Caco-2 (cell line): ENCODE measurements around the gene ARHGAP29. TPM values are rescaled to one million over a fixed set of nuclear protein-coding genes. Genes with fewer than 3 reads are reported as not detected.

Experiments
- BruUV-seq: library from RNA; stranded (reverse); fragments of 400-500 nt; replicated peaks from 2 replicates; lab custom pipeline; 2021; lab: Mats Ljungman, UMichigan
- CTCF ChIA-PET: fragments of 300-600 bp; sonication (Branson Sonifier 250); formaldehyde crosslinking; loops from one replicate; lab custom pipeline; 2022; ENCODE audit warnings: antibody characterized with exemption; lab: Charles Lee
- POLR2A ChIA-PET: fragments of 300-600 bp; sonication (Branson Sonifier 250); formaldehyde crosslinking; loops from one replicate; lab custom pipeline; 2022; ENCODE audit warnings: antibody characterized with exemption; lab: Charles Lee
- DNase-seq, 2 experiments: peaks; one replicate each; pipeline versions ENCODE4 v3.0.0 to v3.0.0-alpha.2; 2020 to 2022
- H3K27me3 ChIP-seq: replicated peaks from 2 replicates; pipeline ENCODE4 v1.6.0; 2011; ENCODE audit warnings: low read length; ENCODE audit not compliant: control insufficient read depth, insufficient read depth
- H3K36me3 ChIP-seq: 2 replicates; pipeline ENCODE4 v1.5.1; 2011; ENCODE audit warnings: low read length; ENCODE audit not compliant: control insufficient read depth, insufficient read depth
- H3K4me1 ChIP-seq: fragments of 250-450 bp; sonication (Bioruptor Pico); 2 replicates; pipeline ENCODE4 v1.5.1; 2020; ENCODE audit warnings: mild to moderate bottlenecking
- H3K4me3 ChIP-seq: 2 replicates; pipeline ENCODE4 v1.5.1; 2011; ENCODE audit warnings: low read depth, mild to moderate bottlenecking, control low read depth, low read length
- H3K9me3 ChIP-seq: fragments of 250-450 bp; sonication (Bioruptor Pico); 2 replicates; pipeline ENCODE4 v1.5.1; 2020; ENCODE audit warnings: mild to moderate bottlenecking, moderate library complexity
- H3K27ac Mint-ChIP-seq: one replicate; pipeline ENCODE4 v1.8.0; 2022; ENCODE audit warnings: mixed read lengths; ENCODE audit not compliant: unreplicated experiment
- H3K27me3 Mint-ChIP-seq: one replicate; pipeline ENCODE4 v1.8.0; 2022; ENCODE audit warnings: mixed read lengths; ENCODE audit not compliant: insufficient read depth, unreplicated experiment
- H3K36me3 Mint-ChIP-seq: one replicate; pipeline ENCODE4 v1.8.0; 2022; ENCODE audit warnings: mild to moderate bottlenecking, mixed read lengths; ENCODE audit not compliant: insufficient read depth, unreplicated experiment
- H3K4me1 Mint-ChIP-seq: one replicate; pipeline ENCODE4 v1.8.0; 2022; ENCODE audit warnings: low read depth, mixed read lengths; ENCODE audit not compliant: unreplicated experiment
- H3K4me3 Mint-ChIP-seq: one replicate; pipeline ENCODE4 v1.8.0; 2022; ENCODE audit warnings: mild to moderate bottlenecking, moderate library complexity, mixed read lengths; ENCODE audit not compliant: unreplicated experiment
- H3K9me3 Mint-ChIP-seq: one replicate; pipeline ENCODE4 v1.8.0; 2022; ENCODE audit warnings: mixed read lengths; ENCODE audit not compliant: unreplicated experiment
- intact Hi-C: fragments of 100-400 bp; cut with micrococcal nuclease; formaldehyde crosslinking; loops from one replicate; pipeline ENCODE4 v1.10.0; 2022; ENCODE audit not compliant: unreplicated experiment
- total RNA-seq: library from RNA; stranded (reverse); gene quantifications from 2 replicates; pipeline ENCODE4 v1.2.3, GENCODE V29; 2022
- TF ChIP-seq, protein P1 (sequence below), 2 experiments: fragments of 200-600 bp in 1 of 2; IDR thresholded peaks; 1 replicate in 1 of 2; 2 replicates in 1 of 2; pipeline versions ENCODE4 v1.5.1 to v1.8.0; 2011 to 2022; ENCODE audit warnings: antibody characterized with exemption in 1 of 2, control low read depth in 1 of 2, inconsistent platforms in 1 of 2, low read depth in 1 of 2, low read length in 1 of 2, mild to moderate bottlenecking in 1 of 2, moderate library complexity in 1 of 2; ENCODE audit not compliant: insufficient read depth in 1 of 2, severe bottlenecking in 1 of 2, unreplicated experiment in 1 of 2

Gene ARHGAP29
- total RNA-seq, 1 experiment from 2014 or later: 30.3 TPM

DNA sequence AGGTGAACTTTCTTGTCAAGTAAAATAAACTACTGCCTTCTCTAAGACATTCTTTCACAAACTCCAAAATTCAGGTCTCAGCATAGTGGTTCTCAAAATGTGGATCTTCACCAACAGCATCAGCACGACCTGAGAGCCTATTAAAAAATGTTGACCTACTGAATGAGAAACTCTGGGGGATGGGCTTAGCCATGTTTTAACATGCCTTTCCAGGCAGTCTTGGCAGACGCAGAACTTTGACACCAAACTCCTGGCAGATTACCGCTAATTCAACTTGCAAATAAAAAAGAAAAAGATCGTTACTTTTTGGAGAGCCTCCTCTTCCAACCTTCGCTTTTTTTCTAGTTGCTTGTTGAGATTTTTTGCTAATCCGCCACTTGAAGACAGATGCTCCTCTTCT lies 35.1 kb downstream of the ARHGAP29 start:
- no peaks in the 10 kb centered on the region for H3K9me3 ChIP-seq
- H3K4me1 ChIP-seq: no peaks in the 10 kb centered on the region
- POLR2A ChIA-PET: no interaction called here
- DNase-seq: no peak
- intact Hi-C loops: no loop called here
- Mint-ChIP-seq H3K27me3 (no peaks in the 10 kb centered on the region), H3K27ac (no peak overlapping the region), H3K9me3 (no peaks in the 10 kb centered on the region), H3K4me1 (no peaks in the 10 kb centered on the region), H3K36me3 (peaks cover 52% of the 10 kb centered on the region), H3K4me3 (no peak overlapping the region)
- TF ChIP-seq, protein P1, sequence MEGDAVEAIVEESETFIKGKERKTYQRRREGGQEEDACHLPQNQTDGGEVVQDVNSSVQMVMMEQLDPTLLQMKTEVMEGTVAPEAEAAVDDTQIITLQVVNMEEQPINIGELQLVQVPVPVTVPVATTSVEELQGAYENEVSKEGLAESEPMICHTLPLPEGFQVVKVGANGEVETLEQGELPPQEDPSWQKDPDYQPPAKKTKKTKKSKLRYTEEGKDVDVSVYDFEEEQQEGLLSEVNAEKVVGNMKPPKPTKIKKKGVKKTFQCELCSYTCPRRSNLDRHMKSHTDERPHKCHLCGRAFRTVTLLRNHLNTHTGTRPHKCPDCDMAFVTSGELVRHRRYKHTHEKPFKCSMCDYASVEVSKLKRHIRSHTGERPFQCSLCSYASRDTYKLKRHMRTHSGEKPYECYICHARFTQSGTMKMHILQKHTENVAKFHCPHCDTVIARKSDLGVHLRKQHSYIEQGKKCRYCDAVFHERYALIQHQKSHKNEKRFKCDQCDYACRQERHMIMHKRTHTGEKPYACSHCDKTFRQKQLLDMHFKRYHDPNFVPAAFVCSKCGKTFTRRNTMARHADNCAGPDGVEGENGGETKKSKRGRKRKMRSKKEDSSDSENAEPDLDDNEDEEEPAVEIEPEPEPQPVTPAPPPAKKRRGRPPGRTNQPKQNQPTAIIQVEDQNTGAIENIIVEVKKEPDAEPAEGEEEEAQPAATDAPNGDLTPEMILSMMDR (IDR thresholded peaks at IDR 0.05; ENCODE audit: insufficient read depth in 1 of 2, low read depth in 1 of 2, low read length in 1 of 2, severe bottlenecking in 1 of 2, unreplicated experiment in 1 of 2): no peak
- no peaks in the 10 kb centered on the region for H3K27me3 ChIP-seq
- H3K4me3 ChIP-seq: no peak overlapping the region
- no TSS peak for BruUV-seq
- H3K36me3 ChIP-seq: no peaks in the 10 kb centered on the region
- CTCF ChIA-PET: no interaction called here

DNA sequence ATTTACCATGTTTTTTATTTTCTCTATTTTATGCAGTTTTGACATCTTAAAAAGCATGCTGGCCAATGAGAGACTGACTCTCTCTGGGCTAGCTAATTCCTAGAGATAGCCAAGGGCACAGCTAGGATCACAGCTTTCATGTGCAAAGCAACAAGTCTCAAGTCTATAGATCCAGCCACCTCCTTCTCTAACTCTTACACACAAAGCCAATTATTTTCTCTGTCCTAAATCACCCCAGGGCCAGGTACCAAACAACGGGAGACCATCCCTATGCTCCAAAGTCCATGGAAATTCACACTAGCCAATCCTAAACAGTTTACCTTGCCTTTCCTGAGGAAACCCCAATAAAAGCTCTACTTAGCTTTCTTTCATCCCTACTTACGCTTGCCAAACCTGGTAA lies 38.0 kb downstream of the ARHGAP29 start:
- CTCF ChIA-PET: interaction anchor here (1.3 kb wide), 1 partner anchor 138 kb away, joined by 3 read pairs; no protein-coding TSS in a partner anchor
- Mint-ChIP-seq H3K4me1 (no peaks in the 10 kb centered on the region), H3K27me3 (no peaks in the 10 kb centered on the region), H3K27ac (no peak overlapping the region), H3K9me3 (no peaks in the 10 kb centered on the region), H3K4me3 (no peak overlapping the region), H3K36me3 (peaks cover 37% of the 10 kb centered on the region)
- TF ChIP-seq, protein P1 (IDR thresholded peaks at IDR 0.05; ENCODE audit: insufficient read depth in 1 of 2, low read depth in 1 of 2, low read length in 1 of 2, severe bottlenecking in 1 of 2, unreplicated experiment in 1 of 2): no peak
- DNase-seq: no peak
- Histone ChIP-seq H3K4me3 (no peak overlapping the region), H3K36me3 (no peaks in the 10 kb centered on the region), H3K4me1 (no peaks in the 10 kb centered on the region), H3K27me3 (no peaks in the 10 kb centered on the region), H3K9me3 (no peaks in the 10 kb centered on the region)
- no TSS peak for BruUV-seq
- POLR2A ChIA-PET: no interaction called here
- intact Hi-C loops: no loop called here

DNA sequence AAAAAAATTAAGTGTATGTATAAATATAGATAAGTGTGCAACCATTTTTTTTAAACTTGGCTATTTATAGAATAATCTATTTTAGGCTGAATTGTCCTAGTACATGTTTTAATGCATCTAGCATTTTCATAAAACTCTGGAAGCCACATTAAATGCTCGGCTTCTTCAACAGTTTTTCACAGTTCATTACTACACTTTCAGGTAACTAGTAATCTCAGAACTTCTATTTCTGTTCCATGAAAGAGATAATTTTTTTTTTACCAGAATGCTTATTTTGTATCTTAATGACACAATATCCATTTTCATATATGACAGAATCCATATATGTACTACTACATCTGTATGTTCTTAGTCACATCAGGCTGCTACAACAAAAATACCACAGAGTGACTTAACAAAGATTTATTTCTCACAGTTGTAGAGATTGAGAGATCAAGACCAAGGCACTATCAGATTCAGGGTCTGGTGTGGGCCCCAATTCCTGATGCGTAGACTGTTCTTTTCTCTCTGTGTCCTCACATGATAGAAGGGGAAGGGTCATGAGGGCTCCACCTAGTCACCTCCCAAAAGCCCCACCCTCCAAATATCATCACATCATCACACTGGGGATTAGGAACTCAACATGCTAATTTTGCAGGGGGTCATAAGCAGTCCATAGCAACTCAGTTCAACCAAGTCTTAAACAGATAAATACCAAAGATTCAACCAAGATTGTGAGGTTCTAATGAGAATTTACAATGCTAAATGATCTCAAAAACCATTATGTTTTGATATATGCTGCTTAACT lies 43.1 kb downstream of the ARHGAP29 start:
- Histone ChIP-seq H3K4me3 (no peak overlapping the region), H3K9me3 (no peaks in the 10 kb centered on the region), H3K36me3 (no peaks in the 10 kb centered on the region), H3K27me3 (no peaks in the 10 kb centered on the region), H3K4me1 (no peaks in the 10 kb centered on the region)
- H3K4me3 Mint-ChIP-seq: no peak overlapping the region
- peaks cover 34% of the 10 kb centered on the region for H3K36me3 Mint-ChIP-seq
- H3K27ac Mint-ChIP-seq: no peak overlapping the region
- H3K4me1 Mint-ChIP-seq: no peaks in the 10 kb centered on the region
- H3K9me3 Mint-ChIP-seq: no peaks in the 10 kb centered on the region
- TF ChIP-seq, protein P1 (IDR thresholded peaks at IDR 0.05; ENCODE audit: insufficient read depth in 1 of 2, low read depth in 1 of 2, low read length in 1 of 2, severe bottlenecking in 1 of 2, unreplicated experiment in 1 of 2): no peak
- POLR2A ChIA-PET: no interaction called here
- no peak for DNase-seq
- BruUV-seq: no TSS peak
- CTCF ChIA-PET: no interaction called here
- H3K27me3 Mint-ChIP-seq: no peaks in the 10 kb centered on the region
- intact Hi-C loops: no loop called here
